ENCODE data around the gene MCF2L2.

Gene MCF2L2

DNA sequence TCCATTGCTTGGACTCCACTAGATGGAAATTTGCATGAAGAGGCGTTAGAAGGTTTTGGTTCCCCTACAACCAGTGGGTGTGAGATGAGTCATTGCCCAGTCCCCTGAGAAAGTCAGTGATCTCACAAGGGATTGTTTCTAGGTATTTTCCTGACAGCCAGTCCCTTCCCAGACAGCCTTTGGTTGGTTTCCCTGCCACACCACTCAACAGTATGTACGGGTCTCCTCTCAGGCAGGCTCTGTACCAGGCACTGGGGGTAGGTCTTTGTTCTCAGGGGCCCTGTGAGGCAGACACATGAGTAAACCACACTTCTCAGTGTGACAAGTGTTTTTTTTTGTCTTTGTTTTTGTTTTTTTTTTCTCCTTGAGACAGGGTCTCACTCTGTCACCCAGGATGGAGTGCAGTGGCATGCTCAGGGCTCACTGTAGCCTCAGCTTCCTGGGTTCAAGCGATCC lies 269.8 kb downstream of the MCF2L2 start:
- DNase-seq, result peak; percentile 15 to 22

DNA sequence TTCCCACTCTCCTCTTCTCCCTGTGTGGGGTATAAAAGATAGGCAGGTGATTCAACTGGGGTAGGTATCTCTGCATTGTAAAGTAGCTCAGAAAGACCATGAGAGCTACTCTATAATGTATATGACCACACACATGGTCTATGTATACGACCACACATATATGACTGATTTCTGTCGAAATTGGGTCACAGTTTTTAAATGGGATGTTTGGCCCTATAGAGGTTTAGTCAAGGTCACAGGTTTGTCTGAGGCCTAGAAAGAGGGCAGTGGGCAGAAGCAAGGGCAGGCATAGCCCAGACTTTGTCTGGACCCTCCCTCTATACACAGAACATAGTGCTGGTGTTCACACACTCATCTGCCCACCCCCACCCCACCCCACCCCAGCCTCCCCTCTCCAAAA lies 270.3 kb downstream of the MCF2L2 start:
- DNase-seq, result no peak

DNA sequence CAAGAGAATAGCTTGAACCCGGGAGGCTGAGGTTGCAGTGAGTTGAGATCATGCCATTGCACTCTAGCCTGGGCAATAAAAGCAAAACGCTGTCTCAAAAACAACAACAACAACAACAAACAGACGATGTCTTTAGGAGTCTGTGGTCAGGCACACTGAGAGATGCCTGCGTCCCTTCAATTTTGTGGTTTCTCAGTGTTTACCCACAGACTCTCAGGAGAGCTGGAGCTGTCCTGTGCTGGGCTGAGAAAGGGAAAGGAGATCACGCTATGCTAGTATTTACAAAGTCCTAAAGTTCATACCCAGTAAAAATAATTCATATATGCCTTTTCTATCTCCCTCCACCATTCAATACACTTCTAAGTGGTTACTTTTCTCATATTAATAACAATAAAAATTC lies 272.2 kb downstream of the MCF2L2 start:
- DNase-seq, result no peak

DNA sequence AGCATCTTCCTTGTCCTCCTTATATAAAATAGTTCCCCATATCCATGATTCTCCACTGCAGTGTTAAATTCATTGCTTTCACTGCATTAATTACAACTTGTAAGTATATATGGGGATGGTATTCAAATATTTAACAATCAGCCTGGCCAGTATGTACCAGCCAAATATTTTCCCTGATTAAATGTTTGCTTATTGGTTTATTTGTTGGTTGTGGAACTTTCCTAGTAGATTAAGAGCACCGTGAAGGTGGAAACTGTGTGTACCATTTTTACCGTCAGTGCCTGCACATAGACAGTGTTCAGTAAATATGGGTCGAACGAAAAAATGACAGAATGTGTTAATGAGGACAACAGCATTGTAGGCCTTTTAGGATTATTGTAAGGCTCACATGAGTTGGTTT lies 272.9 kb downstream of the MCF2L2 start:
- DNase-seq, result no peak

DNA sequence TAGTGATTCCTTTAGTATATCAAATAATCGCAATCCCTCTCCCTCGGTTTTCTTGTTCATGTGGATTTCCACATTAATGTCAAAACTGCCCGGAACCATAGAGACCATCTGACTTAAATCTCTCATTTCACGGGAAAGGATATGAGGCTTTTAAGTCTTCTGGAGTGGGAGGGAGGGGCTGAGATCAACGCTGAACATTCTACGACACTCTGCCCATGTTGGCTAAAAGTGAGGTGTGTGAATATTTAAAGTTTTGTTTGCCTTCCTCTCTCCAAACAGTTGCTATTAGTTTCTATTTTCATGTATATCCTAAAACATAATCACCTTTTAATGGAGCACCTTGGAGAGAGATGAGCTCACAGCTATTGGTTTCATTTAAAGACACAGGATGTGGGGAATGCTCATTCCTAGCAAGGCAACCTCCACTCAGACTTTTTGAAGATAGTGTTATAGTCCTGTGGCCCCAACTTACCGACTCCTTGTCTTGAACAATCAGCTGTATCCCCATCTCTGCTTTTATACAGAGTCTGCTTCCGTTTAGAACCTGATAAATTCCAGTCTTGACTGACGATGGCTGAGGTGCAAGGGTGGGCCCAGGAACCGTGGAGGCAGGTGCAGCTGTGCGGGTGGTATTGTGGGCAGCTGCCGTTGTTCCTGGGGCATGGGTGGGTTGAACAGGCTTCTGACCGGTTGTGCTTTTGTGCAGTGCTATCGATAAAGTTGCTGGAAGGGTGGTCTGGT lies 275.0 kb downstream of the MCF2L2 start:
- DNase-seq, result no peak

DNA sequence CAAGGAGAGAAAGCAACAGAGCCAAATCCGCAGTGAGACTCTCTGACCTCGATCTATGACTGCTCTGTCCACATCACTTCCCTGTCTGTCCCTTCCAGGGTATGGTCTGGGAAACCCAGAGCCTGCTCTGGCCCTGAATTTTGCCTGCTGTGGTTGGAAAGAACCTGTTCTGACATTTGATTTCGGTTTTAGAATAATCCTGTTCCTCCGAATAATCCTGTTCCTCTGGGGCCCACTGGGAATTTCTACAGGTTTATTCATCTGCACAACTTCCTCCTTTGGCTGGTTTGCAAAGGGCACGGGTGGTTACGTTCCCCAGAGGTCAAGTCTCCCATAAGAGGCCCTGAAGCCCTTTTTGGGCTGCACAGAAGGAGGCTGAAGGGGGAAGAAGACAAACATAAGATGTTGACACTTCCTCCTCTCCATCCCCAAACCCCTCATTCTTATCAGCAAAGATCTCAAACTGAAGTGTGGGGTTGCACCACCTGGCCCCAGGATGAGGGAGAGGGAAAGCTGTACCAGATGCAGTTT lies 276.5 kb downstream of the MCF2L2 start:
- DNase-seq, result no peak

DNA sequence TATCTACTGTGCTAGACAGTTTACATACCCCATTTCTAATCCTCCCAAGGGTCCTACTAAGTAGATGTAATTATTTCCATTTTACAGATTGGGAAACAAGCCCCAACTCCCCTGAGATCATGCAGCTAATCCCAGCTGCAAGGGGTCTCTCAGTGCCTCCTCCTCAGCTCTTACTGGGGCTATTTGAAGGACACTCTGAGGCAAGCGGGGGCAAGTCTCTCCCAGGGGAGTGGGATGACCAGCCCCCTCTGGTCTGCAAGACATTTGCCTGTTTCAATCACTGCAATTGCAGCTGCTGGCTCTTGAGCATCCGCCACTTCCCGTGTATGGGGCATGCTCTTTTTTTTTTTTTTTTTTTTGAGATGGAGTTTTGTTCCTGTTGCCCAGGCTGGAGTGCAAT lies 277.3 kb downstream of the MCF2L2 start:
- DNase-seq, result no peak

DNA sequence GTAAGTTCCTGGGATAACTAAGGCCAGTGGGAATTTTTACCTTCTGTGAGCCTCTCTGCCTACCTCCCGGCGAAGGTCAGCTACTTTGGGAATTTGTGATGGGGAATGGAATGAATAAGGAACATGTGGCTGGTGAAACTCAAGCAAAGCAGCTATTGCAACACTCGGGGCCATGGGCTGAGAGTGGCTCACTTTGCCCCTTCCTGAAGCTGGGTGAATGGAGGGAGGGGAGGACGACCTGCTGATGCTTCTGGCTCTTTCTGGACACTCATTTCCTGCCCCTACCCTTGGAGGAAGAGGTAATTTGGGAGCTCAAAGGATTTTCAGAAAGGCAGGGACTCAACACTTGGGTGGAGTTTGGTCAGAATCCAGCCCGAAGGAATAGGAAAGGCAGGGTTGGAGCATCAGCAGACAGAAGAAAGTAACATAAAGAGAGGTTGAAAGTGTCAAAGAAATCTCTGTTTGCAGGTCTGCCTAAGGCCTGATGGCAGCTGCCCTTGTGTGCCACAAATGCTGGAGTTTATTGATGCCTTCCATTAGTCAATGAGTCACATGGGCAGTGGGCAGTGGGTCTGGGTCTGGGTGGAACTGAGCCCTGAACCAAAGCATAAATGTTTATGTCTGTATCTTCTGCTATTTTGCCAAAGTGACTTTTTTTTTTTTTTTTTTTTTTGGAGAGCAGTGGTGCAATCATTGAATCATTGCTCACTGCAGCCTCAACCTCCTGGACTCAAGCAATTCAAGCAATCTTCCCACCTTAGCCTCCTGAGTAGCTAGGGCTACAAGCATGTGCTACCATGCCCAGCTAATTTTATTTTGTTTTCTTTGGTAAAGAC lies 278.3 kb downstream of the MCF2L2 start:
- DNase-seq, result no peak

DNA sequence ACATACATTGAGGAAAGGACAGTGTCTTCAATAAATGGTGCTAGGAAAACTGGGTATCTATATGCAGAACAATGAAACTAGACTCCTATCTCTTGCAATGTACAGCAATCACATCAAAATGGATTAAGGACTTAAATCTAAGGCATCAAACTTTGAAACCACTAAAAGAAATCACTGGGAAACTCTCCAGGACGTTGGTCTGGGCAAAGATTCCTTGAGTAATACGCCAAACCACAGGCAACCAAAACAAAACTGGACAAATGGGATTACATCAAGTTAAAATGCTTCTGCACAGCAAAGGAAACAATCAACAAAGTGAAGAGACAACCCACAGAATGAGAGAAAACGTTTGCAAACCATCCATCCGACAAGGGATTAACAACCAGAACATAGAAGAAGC lies 280.4 kb downstream of the MCF2L2 start:
- DNase-seq, result no peak

DNA sequence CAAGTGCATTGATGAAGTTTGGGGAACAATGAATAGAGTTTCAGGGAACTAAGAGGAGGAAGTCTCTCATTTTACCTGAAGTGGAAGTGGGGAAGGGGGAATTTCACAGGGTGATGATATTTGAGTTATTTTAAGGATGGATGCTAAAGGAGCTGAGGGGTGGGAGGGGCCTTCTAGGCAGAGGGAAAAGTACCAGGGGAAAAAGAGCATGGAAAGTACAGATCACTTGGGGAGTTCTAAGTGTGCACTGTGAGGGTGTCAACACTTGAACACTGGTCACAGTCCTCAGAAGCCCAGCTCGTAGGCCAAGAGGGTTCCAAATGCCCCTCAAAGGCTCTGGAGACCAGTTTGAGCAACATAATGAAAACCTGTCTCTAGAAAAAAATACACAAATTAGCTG lies 284.1 kb downstream of the MCF2L2 start:
- no peak for DNase-seq

DNA sequence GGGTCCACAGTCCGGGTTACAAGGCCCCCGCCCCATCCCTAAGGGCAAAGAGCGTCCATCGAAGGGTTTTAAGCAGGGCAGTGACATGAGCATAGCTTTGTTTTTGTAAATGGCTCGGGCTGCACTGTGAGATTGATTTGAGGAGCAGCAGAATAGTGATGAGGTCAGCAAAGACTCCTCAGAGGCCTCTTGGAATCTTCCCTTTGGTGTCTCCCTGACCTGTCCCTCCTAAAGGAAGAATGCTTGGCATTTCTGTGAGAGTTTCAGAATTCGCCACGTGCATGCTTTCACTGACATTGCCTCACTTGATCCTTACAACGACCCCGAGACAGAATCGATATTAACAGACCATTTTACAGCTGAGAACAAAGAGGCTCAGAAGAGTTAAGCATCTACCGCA lies 286.2 kb downstream of the MCF2L2 start:
- DNase-seq, result no peak

DNA sequence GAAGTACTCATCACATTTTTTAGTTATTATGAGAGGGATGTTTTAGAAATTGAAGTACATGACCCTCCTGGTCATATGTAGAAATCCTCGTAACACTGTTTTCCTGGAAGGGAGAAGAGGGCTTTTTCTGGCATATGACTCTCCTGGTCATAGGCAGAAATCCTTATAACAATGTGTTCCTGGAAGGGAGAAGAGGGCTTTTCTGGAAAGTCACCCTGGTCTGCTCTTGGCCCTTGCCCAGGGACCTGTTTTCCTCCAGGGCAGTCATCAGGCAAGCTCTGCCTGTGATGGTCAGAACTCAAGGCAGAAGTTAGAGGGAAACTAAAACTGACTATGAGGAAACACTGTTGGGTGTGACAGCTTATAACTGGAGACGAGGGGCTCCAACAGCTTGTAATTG lies 293.6 kb downstream of the MCF2L2 start:
- no peak for DNase-seq

DNA sequence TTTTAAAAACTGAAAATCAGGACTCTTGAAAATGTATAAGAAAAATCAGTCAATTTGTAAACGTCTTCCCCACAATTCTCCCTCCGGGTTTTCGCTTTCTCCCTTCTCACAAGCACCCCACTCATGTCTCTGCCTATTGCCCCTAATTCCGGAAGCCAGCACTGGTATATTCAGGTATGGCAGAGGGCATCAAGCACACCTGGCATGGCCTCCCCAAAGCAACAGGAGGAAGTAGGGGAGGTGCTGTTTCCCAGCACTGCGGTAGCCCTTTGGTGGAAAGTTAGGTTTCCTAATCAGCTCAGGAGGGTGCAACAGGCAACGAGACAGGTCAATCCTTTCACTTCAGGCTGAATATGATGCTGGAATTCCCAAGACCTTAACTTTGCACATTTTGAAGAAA lies 296.0 kb downstream of the MCF2L2 start:
- no peak for DNase-seq

DNA sequence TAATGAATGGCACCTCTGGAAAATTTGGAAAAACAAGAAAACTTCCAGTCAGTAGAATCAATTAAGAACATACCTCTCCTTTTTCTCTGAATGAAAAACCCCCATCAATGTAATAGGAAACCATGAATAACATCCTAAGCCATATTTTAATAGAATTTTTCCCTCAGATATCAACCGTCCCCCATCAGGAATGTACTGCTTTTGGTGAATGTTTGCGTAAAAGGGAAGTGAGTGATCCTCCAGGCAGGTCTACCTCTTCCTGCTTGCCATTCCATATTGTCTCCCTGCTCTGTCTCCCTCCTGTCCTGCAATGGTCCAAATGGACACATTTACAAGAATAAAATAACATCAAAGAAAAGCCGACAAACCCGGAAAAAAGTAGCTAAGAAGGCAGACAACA lies 296.7 kb downstream of the MCF2L2 start:
- no peak for DNase-seq

DNA sequence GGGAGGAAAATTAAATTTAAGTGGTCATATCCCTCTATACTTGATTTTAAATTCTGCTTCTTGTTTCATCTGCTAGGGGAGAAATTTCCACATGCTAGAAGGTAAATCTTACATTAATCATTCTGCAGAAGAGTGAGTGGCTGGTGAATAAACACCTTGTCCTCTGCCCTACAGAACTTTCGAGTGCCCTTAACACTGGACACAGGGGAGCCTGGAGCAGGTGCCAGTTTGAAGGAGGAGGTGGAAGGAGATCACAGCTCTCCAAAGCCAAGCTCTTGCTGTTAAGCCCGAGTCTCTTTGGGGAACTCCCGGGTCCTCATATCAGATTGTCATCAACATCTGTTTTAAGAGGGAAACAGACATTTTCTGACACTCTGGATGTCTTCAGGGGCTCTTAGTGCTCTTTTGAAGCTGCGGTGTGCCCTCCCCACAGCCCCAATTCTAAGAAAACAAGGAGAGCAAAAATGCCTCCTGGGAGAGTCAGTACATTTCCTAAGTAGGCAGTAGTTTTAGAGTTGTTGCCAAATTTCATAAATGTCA lies 297.2 kb downstream of the MCF2L2 start:
- no peak for DNase-seq

DNA sequence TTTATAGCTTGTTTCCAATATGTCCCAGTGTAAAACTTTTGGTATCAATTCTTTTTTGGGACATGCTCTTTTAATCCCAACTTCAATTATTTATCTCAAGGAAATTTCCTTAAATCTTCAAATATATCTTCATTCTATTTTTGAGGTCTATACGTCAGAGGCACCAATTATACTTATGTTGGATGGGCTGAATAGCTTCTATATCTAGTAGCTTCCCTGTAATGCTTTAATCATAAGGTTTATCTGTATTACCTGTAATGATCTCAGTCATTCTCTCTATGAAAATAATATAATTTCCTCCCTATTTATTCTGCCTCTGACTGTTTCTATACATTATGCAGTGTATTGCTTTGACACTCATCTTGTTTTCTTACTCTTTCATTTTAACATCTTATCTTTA lies 299.2 kb downstream of the MCF2L2 start:
- no peak for DNase-seq

DNA sequence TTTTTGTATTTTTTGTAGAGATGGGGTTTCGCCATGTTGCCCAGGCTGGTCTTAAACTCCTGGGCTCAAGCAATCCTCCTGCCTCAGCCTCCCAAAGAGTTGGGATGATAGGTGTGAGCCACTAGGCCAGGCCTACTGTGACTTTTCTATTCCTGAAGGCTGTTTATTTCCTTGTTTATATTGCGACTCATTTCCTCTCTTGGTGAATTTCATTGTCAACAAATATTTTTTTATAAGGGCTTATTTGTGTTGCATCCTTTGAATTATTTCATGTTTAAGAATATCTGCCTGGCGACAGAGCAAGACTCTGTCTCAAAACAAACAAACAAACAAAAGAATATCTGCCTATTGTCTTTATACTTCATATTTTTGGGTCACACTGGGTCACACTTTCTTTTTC lies 299.7 kb downstream of the MCF2L2 start:
- no peak for DNase-seq

All from activated CD4-positive, alpha-beta T cell treated with anti-CD3 and anti-CD28 coated beads, Interleukin-2, amount 50 U/mL, for 4 hours (primary cell).